A549 (cell line): Measurements from ENCODE around the gene NCS1. TPM values are rescaled to one million over a fixed set of nuclear protein-coding genes. Genes with fewer than 3 reads are reported as not detected.

Experiments used
- ATAC-seq, 2 experiments: fragments of 200-7000 bp in 1 of 2; fragments of >200 bp in 1 of 2; cut with Nextera tagmentation in 1 of 2; cut with Tn5 transposase in 1 of 2; 3 replicates each; pipeline versions ENCODE4 v1.8.0 to v1.9.1; 2018 to 2020; ENCODE audit warnings: mild to moderate bottlenecking in 1 of 2, moderate library complexity in 1 of 2
- CTCF ChIA-PET: fragments of 300-600 bp; sonication (Branson Sonifier 250); formaldehyde crosslinking; extraction: SDS; loops from one replicate; lab custom pipeline; 2021; ENCODE audit warnings: antibody characterized with exemption, inconsistent platforms; lab: Yijun Ruan, JAX
- POLR2A ChIA-PET: fragments of 350-600 bp; formaldehyde crosslinking; extraction: SDS; loops from one replicate; lab custom pipeline; 2021; ENCODE audit warnings: antibody characterized with exemption, inconsistent platforms; lab: Yijun Ruan, JAX
- DNase-seq, 2 experiments: peaks; one replicate each; pipeline versions ENCODE4 v3.0.0 to v3.0.0-alpha.2; 2011 to 2016; ENCODE audit warnings: low read depth in 1 of 2, low spot score in 1 of 2
- FAIRE-seq: peaks from 2 replicates; lab custom pipeline; 2011; peaks lifted over from hg19 to GRCh38; lab: Jason Lieb, UNC
- H3K27ac ChIP-seq, 2 experiments: fragments of >200 bp; sonication (Bioruptor Twin); formaldehyde crosslinking; 3 replicates each; pipeline ENCODE4 v1.5.1; 2016 to 2017
- H3K4me1 ChIP-seq: fragments of >200 bp; sonication (Bioruptor Twin); formaldehyde crosslinking; 3 replicates; pipeline ENCODE4 v1.6.1; 2016
- H3K4me2 ChIP-seq: fragments of >200 bp; sonication (Bioruptor Twin); formaldehyde crosslinking; 3 replicates; pipeline ENCODE4 v1.6.1; 2016
- H3K4me3 ChIP-seq: fragments of >200 bp; sonication (Bioruptor Twin); formaldehyde crosslinking; 3 replicates; pipeline ENCODE4 v1.5.1; 2016
- H3K9me3 ChIP-seq: fragments of >200 bp; sonication (Bioruptor Twin); formaldehyde crosslinking; 3 replicates; pipeline ENCODE4 v1.6.1; 2016
- ATOH8 ChIP-seq: fragments of 250-450 bp; sonication (Bioruptor Pico); IDR thresholded peaks from 2 replicates; pipeline ENCODE4 v1.5.0; 2020; ENCODE audit warnings: low read depth, mild to moderate bottlenecking, moderate library complexity
- CBX2 ChIP-seq: fragments of 200-600 bp; sonication (generic); IDR thresholded peaks from 2 replicates; pipeline ENCODE4 v1.6.1; 2016; ENCODE audit warnings: low read depth, mild to moderate bottlenecking, borderline replicate concordance
- CBX8 ChIP-seq: fragments of 200-600 bp; sonication (generic); IDR thresholded peaks from 2 replicates; pipeline ENCODE4 v1.6.1; 2016
- CTCF ChIP-seq: fragments of >200 bp; sonication (Bioruptor Twin); formaldehyde crosslinking; IDR thresholded peaks from 3 replicates; pipeline ENCODE4 v1.5.1; 2016
- E2F6 ChIP-seq: IDR thresholded peaks from 2 replicates; pipeline ENCODE4 v1.6.1; 2012; ENCODE audit warnings: low read depth, borderline replicate concordance
- EHF ChIP-seq: fragments of 250-450 bp; sonication (Bioruptor Pico); IDR thresholded peaks from 2 replicates; pipeline ENCODE4 v1.5.0; 2020; ENCODE audit warnings: mild to moderate bottlenecking
- ELK1 ChIP-seq: fragments of 150-350 bp; IDR thresholded peaks from 2 replicates; pipeline ENCODE4 v1.6.1; 2014; ENCODE audit warnings: low read depth, mild to moderate bottlenecking, low read length
- ESRRA ChIP-seq: fragments of 150-350 bp; IDR thresholded peaks from 2 replicates; pipeline ENCODE4 v1.6.1; 2014; ENCODE audit warnings: mild to moderate bottlenecking, low read length, borderline replicate concordance
- FOSL2 ChIP-seq, 2 experiments: fragments of 450-650 bp in 1 of 2; fragments of >200 bp in 1 of 2; sonication (Bioruptor Twin) in 1 of 2; formaldehyde crosslinking; IDR thresholded peaks; 2 replicates each; pipeline versions ENCODE4 v1.5.0 to v1.6.1; 2016 to 2020; ENCODE audit warnings: mild to moderate bottlenecking in 1 of 2, moderate library complexity in 1 of 2
- MAX ChIP-seq: IDR thresholded peaks from 2 replicates; pipeline ENCODE4 v1.6.1; 2012
- MAZ ChIP-seq: fragments of 150-350 bp; IDR thresholded peaks from 2 replicates; pipeline ENCODE4 v1.6.1; 2014; ENCODE audit warnings: antibody characterized with exemption, low read depth, low read length, borderline replicate concordance
- NFE2L2 ChIP-seq: fragments of 150-350 bp; conservative IDR thresholded peaks from 2 replicates; pipeline ENCODE4 v1.6.1; 2014; ENCODE audit warnings: low read length
- POLR2A ChIP-seq: IDR thresholded peaks from 2 replicates; pipeline ENCODE4 v1.6.1; 2012; ENCODE audit warnings: mild to moderate bottlenecking, low read length
- POLR2AphosphoS2 ChIP-seq: conservative IDR thresholded peaks from 2 replicates; pipeline ENCODE4 v1.6.1; 2012; ENCODE audit warnings: low read length, improper control_type of control experiment, inconsistent platforms
- RCOR1 ChIP-seq: fragments of 150-350 bp; IDR thresholded peaks from 2 replicates; pipeline ENCODE4 v1.6.1; 2014; ENCODE audit warnings: antibody characterized with exemption, low read length, low read depth
- REST ChIP-seq: fragments of 200-600 bp; sonication (generic); IDR thresholded peaks from 2 replicates; pipeline ENCODE4 v1.6.1; 2016; ENCODE audit warnings: antibody characterized with exemption, mild to moderate bottlenecking, moderate library complexity
- USF2 ChIP-seq: fragments of 450-650 bp; IDR thresholded peaks from 2 replicates; pipeline ENCODE4 v1.6.1; 2014; ENCODE audit warnings: antibody characterized with exemption
- WGBS: methylation state at CpG from one replicate; pipeline ENCODE4 v1.1.6; 2017; ENCODE audit errors: missing lambda C conversion rate; 5-methylcytosine and 5-hydroxymethylcytosine counted together
- polyA plus RNA-seq, 4 experiments: library from polyadenylated mRNA; depleted of rRNA in 3 of 4; stranded (reverse); fragments of >200 nt; fragmentation: RNase III in 1 of 4; extraction: RNeasy Plus Mini Kit Qiagen cat#74134 plus additional on column Dnase treatment in 1 of 4; gene quantifications; 2 replicates in 3 of 4; 3 replicates in 1 of 4; pipeline ENCODE4 v1.2.3, GENCODE V29; 2011 to 2017

NCS1 gene
- polyA plus RNA-seq, 2 of the 4 experiments (the other 2 are of a cell fraction) = 17.9 to 21.9 TPM

- CTCF ChIA-PET = interaction anchor here (0.6 kb wide), 1 partner anchor 375 kb away, joined by 3 read pairs; no protein-coding TSS in a partner anchor
- TF ChIP-seq REST (no peak), MAX (no peak), E2F6 (no peak), POLR2AphosphoS2 (no peak), CBX8 (no peak), RCOR1 (no peak), CBX2 (no peak), USF2 (no peak), CTCF (no peak), ATOH8 (CRISPR knock-in tag) (no peak), EHF (CRISPR knock-in tag) (no peak), ESRRA (no peak), POLR2A (no peak), FOSL2 (IDR thresholded peaks at IDR 0.05) (no peak), FOSL2 (CRISPR knock-in tag; IDR thresholded peaks at IDR 0.05) (no peak), MAZ (no peak), ELK1 (no peak), NFE2L2 (no peak)
- TF ChIP-seq, all 56 proteins: peak for 0
- no peak for FAIRE-seq
- H3K9me3 ChIP-seq = no peaks in the 10 kb centered on the region
- no peak overlapping the region for H3K4me3 ChIP-seq
- POLR2A ChIA-PET = no interaction called here
- WGBS = 78% methylated on average over 14 of the region's 17 CpGs
- no peak overlapping the region for H3K4me2 ChIP-seq
- H3K4me1 ChIP-seq = peaks cover 4% of the 10 kb centered on the region; the same call in 1 of the 3 replicates
- H3K27ac ChIP-seq = no peak overlapping the region
- ATAC-seq = no peak
- DNase-seq = no peak
Observed at GRCh38 chr9:130200038-130200849, 28.0 kb downstream of the NCS1 start.
